ENCODE data around the gene KCNC1. TPM values are rescaled to one million over a fixed set of nuclear protein-coding genes. Genes with fewer than 3 reads are reported as not detected.

KCNC1 gene
- polyA plus RNA-seq, 1 experiment: not detected

DNA sequence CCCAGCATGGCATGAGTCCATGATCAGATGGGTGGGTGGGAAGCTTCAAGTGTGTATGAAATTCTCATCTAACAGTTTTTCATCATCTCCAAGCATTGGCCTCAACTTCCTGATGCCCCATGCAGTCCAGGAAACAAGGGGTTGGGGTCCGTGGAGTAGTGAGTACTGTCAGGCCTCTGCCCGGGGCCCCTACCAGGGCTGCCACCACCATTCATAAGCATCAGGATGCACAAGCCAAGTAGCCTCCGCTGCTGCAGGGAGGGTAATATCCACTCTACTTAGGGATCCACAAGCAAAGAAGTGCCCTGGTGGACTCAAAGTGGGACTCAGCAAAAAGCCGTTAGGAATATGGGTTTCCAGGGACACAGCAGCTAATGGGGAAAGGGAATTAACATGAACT, 49.3 kb downstream of the KCNC1 start:
- DNase-seq (ENCODE audit: low read depth): no peak
- CTCF ChIA-PET: interaction anchor here (1.7 kb wide), 1 partner anchor 195 kb away, joined by 4 read pairs; no protein-coding TSS in a partner anchor
- Histone ChIP-seq H3K27me3 (ENCODE audit: control insufficient read depth, insufficient read depth, low read length) (no peaks in the 10 kb centered on the region), H3K4me3 (ENCODE audit: low read depth, low read length) (no peak overlapping the region), H3K36me3 (ENCODE audit: control insufficient read depth, insufficient read depth, low read length) (no peaks in the 10 kb centered on the region)
- TF ChIP-seq, protein P1, sequence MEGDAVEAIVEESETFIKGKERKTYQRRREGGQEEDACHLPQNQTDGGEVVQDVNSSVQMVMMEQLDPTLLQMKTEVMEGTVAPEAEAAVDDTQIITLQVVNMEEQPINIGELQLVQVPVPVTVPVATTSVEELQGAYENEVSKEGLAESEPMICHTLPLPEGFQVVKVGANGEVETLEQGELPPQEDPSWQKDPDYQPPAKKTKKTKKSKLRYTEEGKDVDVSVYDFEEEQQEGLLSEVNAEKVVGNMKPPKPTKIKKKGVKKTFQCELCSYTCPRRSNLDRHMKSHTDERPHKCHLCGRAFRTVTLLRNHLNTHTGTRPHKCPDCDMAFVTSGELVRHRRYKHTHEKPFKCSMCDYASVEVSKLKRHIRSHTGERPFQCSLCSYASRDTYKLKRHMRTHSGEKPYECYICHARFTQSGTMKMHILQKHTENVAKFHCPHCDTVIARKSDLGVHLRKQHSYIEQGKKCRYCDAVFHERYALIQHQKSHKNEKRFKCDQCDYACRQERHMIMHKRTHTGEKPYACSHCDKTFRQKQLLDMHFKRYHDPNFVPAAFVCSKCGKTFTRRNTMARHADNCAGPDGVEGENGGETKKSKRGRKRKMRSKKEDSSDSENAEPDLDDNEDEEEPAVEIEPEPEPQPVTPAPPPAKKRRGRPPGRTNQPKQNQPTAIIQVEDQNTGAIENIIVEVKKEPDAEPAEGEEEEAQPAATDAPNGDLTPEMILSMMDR (IDR thresholded peaks at IDR 0.05; ENCODE audit: insufficient read depth, low read depth, low read length): no peak
- POLR2A ChIA-PET: interaction anchor here (0.6 kb wide), 1 partner anchor 9 kb away, joined by 3 read pairs; no protein-coding TSS in a partner anchor

DNA sequence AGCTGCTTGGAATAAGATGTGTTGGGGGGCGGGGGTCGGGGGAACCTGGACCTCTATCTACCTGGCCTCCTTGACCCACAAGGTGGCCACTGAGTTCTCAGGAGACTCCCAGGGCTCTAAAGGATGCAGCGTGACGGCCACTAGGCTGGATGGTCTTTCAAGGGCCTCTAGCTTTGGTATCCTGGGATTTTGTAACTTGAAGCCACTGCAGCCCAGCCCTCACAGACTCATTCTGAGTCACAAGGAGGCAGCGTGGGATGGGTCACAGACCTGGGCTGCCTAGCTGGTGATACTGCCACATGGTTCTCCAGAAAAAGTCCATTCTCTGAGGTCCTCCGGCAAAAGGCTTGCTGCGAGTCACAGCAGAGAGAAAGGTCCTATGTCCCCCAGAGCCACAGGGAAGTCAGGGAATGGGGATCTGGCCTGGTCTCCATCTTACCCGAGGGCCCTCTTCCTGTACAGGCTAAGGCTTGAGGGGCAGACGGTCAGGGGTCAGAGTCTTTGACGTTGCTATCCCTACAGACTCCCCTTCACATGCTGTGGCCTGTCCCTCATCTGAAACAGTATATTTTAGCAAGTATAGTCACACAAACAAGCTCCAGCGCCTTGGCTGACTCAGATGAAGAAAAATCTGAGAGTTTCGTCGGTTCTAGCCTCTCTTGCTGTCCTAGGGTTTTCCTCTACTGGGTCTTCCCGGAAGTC, 52.4 kb downstream of the KCNC1 start:
- TF ChIP-seq, protein P1 (IDR thresholded peaks at IDR 0.05; ENCODE audit: insufficient read depth, low read depth, low read length): no peak
- no peak overlapping the region for H3K4me3 ChIP-seq (ENCODE audit: low read depth, low read length)
- POLR2A ChIA-PET: no interaction called here
- no peaks in the 10 kb centered on the region for H3K27me3 ChIP-seq (ENCODE audit: control insufficient read depth, insufficient read depth, low read length)
- CTCF ChIA-PET: interaction anchor here (0.6 to 2.0 kb wide), 3 partner anchors 26 to 199 kb away, joined by 3 to 5 read pairs (median 4); no protein-coding TSS in a partner anchor
- no peaks in the 10 kb centered on the region for H3K36me3 ChIP-seq (ENCODE audit: control insufficient read depth, insufficient read depth, low read length)
- peak; percentile 35 for DNase-seq (ENCODE audit: low read depth)

DNA sequence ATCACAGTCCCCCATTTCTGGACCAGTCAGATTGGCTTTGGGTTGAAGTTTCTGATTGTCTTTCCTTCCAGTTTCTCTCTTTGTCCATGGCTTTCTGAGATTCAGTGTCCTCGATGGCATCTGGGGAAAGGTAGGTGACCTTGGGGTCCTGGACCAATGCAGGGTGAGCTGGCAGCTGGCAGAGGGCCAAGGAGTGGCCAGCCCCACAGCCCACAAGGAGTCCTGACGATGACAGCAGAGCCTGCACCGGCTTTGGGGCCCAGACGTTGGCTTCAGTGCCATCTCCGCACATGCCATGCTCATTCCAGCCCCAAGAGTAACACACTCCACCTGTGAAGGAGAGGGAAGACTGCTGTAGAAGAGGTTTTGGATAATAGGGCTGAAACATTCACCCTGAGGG, 53.5 kb downstream of the KCNC1 start:
- Histone ChIP-seq H3K27me3 (ENCODE audit: control insufficient read depth, insufficient read depth, low read length) (no peaks in the 10 kb centered on the region), H3K4me3 (ENCODE audit: low read depth, low read length) (no peak overlapping the region), H3K36me3 (ENCODE audit: control insufficient read depth, insufficient read depth, low read length) (no peaks in the 10 kb centered on the region)
- no peak for DNase-seq (ENCODE audit: low read depth)
- ChIA-PET CTCF (interaction anchor here (1.1 to 1.6 kb wide), 2 partner anchors 11 to 191 kb away, joined by 3 to 4 read pairs; no protein-coding TSS in a partner anchor), POLR2A (no interaction called here)
- TF ChIP-seq, protein P1 (IDR thresholded peaks at IDR 0.05; ENCODE audit: insufficient read depth, low read depth, low read length): no peak

DNA sequence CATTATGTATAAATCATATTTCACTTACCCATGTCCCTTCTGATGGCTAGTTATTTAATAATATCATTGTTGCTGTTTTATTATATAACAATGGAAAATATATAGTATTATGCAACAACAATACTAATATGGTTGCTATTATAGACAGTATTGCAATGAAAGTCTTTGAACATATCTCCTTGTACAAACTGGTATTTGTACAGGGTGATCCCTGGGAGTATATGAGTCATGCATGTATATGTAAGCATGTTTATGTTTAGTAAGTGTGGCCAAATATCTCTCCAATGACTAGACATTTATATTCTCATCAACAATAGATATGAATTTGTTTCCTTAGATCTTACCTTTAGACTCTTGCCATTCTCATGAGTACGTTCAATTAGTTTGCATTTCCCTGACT, 55.9 kb downstream of the KCNC1 start:
- DNase-seq (ENCODE audit: low read depth): no peak
- ChIA-PET POLR2A (no interaction called here), CTCF (no interaction called here)
- TF ChIP-seq, protein P1 (IDR thresholded peaks at IDR 0.05; ENCODE audit: insufficient read depth, low read depth, low read length): no peak
- no peaks in the 10 kb centered on the region for H3K36me3 ChIP-seq (ENCODE audit: control insufficient read depth, insufficient read depth, low read length)
- H3K27me3 ChIP-seq (ENCODE audit: control insufficient read depth, insufficient read depth, low read length): no peaks in the 10 kb centered on the region
- H3K4me3 ChIP-seq (ENCODE audit: low read depth, low read length): no peak overlapping the region

DNA sequence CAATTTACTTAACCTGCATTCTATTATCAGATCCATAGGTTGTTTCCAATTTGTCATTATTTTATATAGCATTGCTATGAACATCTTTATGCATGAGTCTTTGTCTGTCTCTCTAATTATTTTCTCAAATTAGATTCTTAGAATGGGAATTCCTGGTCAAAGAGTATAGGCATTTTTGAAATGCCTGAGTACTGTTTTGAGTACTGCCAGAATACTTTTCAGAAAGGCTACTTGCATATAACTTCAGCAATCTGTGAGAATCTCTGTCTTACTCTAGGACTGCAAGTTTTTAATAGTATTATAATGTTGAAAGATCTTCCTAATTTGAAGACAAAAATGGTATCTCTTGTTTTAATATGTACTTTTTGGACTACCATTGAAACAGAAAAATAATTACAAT, 56.6 kb downstream of the KCNC1 start:
- TF ChIP-seq, protein P1 (IDR thresholded peaks at IDR 0.05; ENCODE audit: insufficient read depth, low read depth, low read length): no peak
- Histone ChIP-seq H3K36me3 (ENCODE audit: control insufficient read depth, insufficient read depth, low read length) (no peaks in the 10 kb centered on the region), H3K4me3 (ENCODE audit: low read depth, low read length) (no peak overlapping the region), H3K27me3 (ENCODE audit: control insufficient read depth, insufficient read depth, low read length) (no peaks in the 10 kb centered on the region)
- ChIA-PET POLR2A (no interaction called here), CTCF (interaction anchor here (1.9 kb wide), 1 partner anchor 188 kb away, joined by 7 read pairs; no protein-coding TSS in a partner anchor)
- DNase-seq (ENCODE audit: low read depth): no peak
